ENCODE results near the gene SLC16A9. TPM values are rescaled to one million over a fixed set of nuclear protein-coding genes. Genes with fewer than 3 reads are reported as not detected.

The SLC16A9 gene
- total RNA-seq, 1 donor from 2014 or later = 23.1 TPM

DNA sequence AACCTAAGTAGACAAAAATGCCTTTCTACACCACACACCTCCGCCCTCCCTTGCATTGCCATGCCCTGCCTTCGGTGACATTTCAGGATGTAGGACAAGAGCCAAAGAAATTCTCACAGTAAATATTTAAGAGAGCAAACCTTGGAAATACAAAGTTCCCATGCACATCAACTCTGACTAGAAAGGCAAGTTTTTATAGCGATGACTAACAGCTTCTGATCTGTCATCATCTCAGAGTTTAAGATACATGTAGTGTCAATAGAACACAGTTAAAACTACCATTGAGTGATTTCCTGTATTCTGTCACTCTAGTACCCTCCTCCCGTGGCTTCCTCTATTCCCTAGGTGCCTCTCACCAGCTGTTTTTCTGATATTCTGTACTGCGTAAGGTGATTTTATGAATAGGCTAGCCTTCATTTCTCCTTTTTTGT lies 20.7 kb downstream of the SLC16A9 start:
- DNase-seq (ENCODE audit: low read depth, low spot score) = no peak
- Mint-ChIP-seq H3K36me3 (ENCODE audit: low read depth) (peaks cover 4% of the 10 kb centered on the region), H3K27ac (ENCODE audit: unreplicated experiment) (no peak overlapping the region), H3K9me3 (no peaks in the 10 kb centered on the region), H3K4me3 (no peak overlapping the region), H3K4me1 (no peaks in the 10 kb centered on the region), H3K27me3 (ENCODE audit: low read depth) (no peaks in the 10 kb centered on the region)
- TF ChIP-seq, protein P1, sequence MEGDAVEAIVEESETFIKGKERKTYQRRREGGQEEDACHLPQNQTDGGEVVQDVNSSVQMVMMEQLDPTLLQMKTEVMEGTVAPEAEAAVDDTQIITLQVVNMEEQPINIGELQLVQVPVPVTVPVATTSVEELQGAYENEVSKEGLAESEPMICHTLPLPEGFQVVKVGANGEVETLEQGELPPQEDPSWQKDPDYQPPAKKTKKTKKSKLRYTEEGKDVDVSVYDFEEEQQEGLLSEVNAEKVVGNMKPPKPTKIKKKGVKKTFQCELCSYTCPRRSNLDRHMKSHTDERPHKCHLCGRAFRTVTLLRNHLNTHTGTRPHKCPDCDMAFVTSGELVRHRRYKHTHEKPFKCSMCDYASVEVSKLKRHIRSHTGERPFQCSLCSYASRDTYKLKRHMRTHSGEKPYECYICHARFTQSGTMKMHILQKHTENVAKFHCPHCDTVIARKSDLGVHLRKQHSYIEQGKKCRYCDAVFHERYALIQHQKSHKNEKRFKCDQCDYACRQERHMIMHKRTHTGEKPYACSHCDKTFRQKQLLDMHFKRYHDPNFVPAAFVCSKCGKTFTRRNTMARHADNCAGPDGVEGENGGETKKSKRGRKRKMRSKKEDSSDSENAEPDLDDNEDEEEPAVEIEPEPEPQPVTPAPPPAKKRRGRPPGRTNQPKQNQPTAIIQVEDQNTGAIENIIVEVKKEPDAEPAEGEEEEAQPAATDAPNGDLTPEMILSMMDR (conservative IDR thresholded peaks at IDR 0.05) = no peak

DNA sequence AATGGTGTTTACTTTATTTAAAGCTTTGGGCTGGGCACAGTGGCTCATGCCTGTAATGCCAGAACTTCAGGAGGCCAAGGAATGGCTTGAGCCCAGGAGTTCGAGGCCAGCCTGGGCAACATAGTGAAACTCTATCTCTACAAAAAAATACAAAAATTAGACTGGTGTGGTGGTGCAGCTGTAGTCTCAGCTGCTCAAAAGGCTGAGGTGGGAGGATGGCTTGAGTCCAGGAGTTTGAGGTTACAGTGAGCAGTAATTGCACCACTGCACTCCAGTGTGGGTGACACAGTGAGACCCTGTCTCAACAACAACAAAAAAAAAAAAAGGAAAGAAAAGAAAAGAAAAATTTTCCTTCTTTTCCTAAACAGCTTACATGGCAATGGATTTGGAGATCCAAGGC lies 22.0 kb downstream of the SLC16A9 start:
- no peak overlapping the region for H3K4me3 Mint-ChIP-seq
- no peak overlapping the region for H3K27ac Mint-ChIP-seq (ENCODE audit: unreplicated experiment)
- TF ChIP-seq, protein P1 (conservative IDR thresholded peaks at IDR 0.05) = no peak

DNA sequence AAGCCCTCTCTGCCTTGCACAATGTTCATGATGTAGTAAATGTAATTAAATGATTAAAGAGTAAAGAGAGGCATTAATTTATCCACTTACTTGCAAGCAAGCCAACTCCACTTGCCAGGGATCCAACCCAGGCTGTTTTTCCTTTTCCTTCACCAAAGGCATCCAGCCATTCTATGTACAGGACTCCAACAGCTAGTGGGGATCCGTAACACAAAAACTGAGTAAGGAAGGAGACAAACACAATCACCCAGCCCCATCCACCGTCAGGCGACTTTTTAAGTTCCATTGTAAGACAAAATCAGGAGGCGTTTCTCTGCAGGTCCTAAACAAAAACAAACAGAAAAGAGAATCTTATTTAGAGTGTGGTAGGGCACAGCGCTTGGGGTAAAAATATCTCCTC lies 25.6 kb downstream of the SLC16A9 start:
- TF ChIP-seq, protein P1 (conservative IDR thresholded peaks at IDR 0.05) = no peak
- H3K27ac Mint-ChIP-seq (ENCODE audit: unreplicated experiment) = no peak overlapping the region

More for the DNA sequence above, 22.0 kb downstream of the SLC16A9 start:
- no peaks in the 10 kb centered on the region for H3K9me3 Mint-ChIP-seq
- DNase-seq (ENCODE audit: low read depth, low spot score) = no peak
- no peaks in the 10 kb centered on the region for H3K27me3 Mint-ChIP-seq (ENCODE audit: low read depth)
- peaks cover 4% of the 10 kb centered on the region for H3K36me3 Mint-ChIP-seq (ENCODE audit: low read depth)
- H3K4me1 Mint-ChIP-seq = no peaks in the 10 kb centered on the region

DNA sequence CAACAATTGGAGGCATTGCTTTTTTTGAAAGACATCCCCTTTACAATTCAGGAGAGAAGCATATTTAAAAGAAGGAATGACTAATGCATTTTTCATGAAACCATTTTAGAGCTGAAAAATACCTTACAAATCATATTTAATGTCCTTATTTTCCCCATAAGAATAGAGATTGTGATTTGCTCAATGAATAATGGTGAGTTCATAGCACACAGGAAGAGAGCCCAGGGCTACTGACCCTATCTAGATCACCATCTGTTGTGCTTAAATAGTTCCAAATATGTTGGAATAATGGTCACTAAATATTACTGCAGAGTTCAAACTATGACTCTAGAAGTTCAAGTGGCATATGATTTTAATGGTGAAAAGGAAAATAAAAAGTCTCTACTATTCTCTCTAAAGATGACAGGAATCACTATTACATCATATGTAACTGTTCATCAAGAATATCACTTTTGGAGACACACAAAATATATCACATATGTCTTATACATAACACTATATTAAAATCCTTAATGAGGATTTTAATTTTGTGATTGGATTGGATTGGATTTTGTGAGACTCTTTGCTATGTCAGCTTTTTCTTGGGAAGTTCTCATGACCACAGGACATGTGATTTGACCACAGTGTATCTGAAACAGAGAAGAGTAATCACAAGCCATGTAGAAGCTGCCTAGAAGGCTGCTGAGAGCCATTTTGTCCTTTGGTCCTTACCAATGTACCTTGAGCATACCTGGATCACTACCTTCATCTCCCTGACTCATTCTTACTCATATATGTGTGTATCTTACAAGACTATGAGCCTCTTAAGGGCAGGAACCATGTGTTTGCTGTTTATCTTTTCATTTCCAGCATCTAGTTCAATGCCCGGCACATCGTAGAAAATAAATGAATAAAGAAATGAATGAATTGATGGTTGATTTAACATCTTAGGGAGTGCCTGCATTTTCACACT lies 26.4 kb downstream of the SLC16A9 start:
- H3K4me1 Mint-ChIP-seq = no peaks in the 10 kb centered on the region

More for the DNA sequence above, 25.6 kb downstream of the SLC16A9 start:
- H3K9me3 Mint-ChIP-seq = no peaks in the 10 kb centered on the region
- no peaks in the 10 kb centered on the region for H3K4me1 Mint-ChIP-seq
- DNase-seq (ENCODE audit: low read depth, low spot score) = no peak
- no peaks in the 10 kb centered on the region for H3K27me3 Mint-ChIP-seq (ENCODE audit: low read depth)
- H3K36me3 Mint-ChIP-seq (ENCODE audit: low read depth) = peaks cover 5% of the 10 kb centered on the region
- no peak overlapping the region for H3K4me3 Mint-ChIP-seq

DNA sequence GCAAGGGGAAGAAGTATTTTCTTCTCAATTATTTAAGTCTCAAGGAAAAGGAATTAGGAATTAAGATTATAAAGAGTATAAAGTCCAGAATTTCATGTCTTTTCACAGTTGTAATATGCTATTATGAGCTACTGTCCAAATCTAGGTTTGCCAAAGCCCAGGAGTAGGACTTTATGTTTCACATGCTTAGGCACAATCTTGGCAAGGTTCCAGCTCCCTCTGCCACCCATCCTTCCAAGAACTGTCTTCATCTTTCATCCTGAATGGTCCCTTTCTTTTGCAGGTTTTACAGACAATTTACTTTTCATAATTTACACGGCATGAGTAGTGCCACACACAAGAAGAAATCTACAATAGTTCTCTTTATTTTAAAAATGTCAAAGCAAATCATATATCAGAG lies 29.5 kb downstream of the SLC16A9 start:
- Mint-ChIP-seq H3K4me1 (no peaks in the 10 kb centered on the region), H3K9me3 (no peaks in the 10 kb centered on the region), H3K4me3 (no peak overlapping the region)

More for the DNA sequence above, 26.4 kb downstream of the SLC16A9 start:
- no peak overlapping the region for H3K27ac Mint-ChIP-seq (ENCODE audit: unreplicated experiment)
- no peaks in the 10 kb centered on the region for H3K27me3 Mint-ChIP-seq (ENCODE audit: low read depth)
- no peak for DNase-seq (ENCODE audit: low read depth, low spot score)
- peaks cover 5% of the 10 kb centered on the region for H3K36me3 Mint-ChIP-seq (ENCODE audit: low read depth)
- TF ChIP-seq, protein P1 (conservative IDR thresholded peaks at IDR 0.05) = no peak
- no peaks in the 10 kb centered on the region for H3K9me3 Mint-ChIP-seq
- no peak overlapping the region for H3K4me3 Mint-ChIP-seq

More for the DNA sequence above, 29.5 kb downstream of the SLC16A9 start:
- TF ChIP-seq, protein P1 (conservative IDR thresholded peaks at IDR 0.05) = no peak
- H3K27ac Mint-ChIP-seq (ENCODE audit: unreplicated experiment) = no peak overlapping the region
- H3K36me3 Mint-ChIP-seq (ENCODE audit: low read depth) = peaks cover 11% of the 10 kb centered on the region
- no peaks in the 10 kb centered on the region for H3K27me3 Mint-ChIP-seq (ENCODE audit: low read depth)
- DNase-seq (ENCODE audit: low read depth, low spot score) = no peak

Measured in neural crest cell (in vitro differentiated cells).